ENCODE data around the gene MUL1. TPM values are rescaled to one million over a fixed set of nuclear protein-coding genes. Genes with fewer than 3 reads are reported as not detected.

Gene MUL1
- total and polyA plus RNA-seq, 10 donors, result 2.9 to 32.3 (median 21.1) TPM

DNA sequence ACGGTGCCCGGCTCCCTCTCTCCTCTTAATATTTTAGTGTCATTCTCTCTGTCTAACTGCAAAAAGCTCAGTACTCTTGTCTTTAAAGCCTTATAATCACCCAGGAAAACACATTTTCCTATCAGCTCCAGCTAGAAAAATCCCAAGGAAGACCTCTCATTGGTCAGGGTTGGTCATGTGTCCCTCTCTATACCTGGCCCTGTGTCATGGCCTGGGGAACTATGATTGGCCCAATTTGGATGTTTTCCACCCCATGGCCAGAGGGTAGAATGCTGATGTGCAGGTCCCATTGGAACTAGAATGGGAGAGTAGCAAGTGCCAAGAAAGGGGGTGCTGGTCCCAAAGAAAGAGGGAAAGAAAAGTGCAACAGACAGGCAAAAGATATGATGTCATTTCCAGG is 49.2 kb downstream of the MUL1 start:
- no peak for TF ChIP-seq POLR2AphosphoS5 (IDR thresholded peaks at IDR 0.05)
- no peak for TF ChIP-seq POLR2A (IDR thresholded peaks at IDR 0.05)
- TF ChIP-seq CTCF (IDR thresholded peaks at IDR 0.05 in 8 of 11, conservative IDR thresholded peaks at IDR 0.05 in 3 of 11), result no peak
- WGBS, 5 donors, result 83 to 96% (median 92%) methylated on average over 2 of the region's 2 CpGs

DNA sequence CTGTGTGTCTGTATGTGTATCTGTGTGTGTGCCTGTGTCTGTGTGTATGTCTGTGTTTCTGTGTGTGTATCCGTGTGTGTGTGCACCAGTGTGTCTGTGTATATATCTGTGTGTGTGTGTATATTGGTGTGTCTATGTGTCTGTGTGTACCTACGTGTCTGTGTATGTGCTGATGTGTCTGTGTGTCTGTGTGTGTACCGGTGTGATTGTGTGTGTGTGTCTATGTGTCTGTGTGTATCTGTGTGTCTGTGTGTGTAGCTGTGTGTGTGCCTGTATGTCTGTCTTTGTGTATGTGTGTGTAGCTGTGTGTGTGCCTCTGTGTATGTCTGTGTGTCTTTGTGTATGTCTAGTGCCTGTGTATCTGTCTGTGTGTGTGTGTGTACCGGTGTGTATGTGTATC is 53.9 kb downstream of the MUL1 start:
- no peaks in the 10 kb centered on the region for H3K36me3 ChIP-seq
- H3K27ac ChIP-seq, result no peak overlapping the region
- peaks cover 0 to 63% (median 2%) of the 10 kb centered on the region in 7 donors for H3K27me3 ChIP-seq (replicated peaks in 1 of 7)
- intact Hi-C loops (cut with DNase I; ENCODE audit: low total_unique reads), result no loop called here
- no peaks in the 10 kb centered on the region for H3K4me1 ChIP-seq
- no peaks in the 10 kb centered on the region for H3K9me3 ChIP-seq
- H3K4me3 ChIP-seq, result no peak overlapping the region
- DNase-seq, result peak; percentile 2
- no peak for TF ChIP-seq CTCF (IDR thresholded peaks at IDR 0.05 in 8 of 11, conservative IDR thresholded peaks at IDR 0.05 in 3 of 11)
- no peak for TF ChIP-seq POLR2AphosphoS5 (IDR thresholded peaks at IDR 0.05)
- no peak for TF ChIP-seq POLR2A (IDR thresholded peaks at IDR 0.05)
- WGBS, 5 donors, result 85 to 97% (median 91%) methylated on average over 4 of the region's 4 CpGs

More for the DNA sequence above, 49.2 kb downstream of the MUL1 start:
- Histone ChIP-seq H3K27ac (no peak overlapping the region), H3K4me3 (no peak overlapping the region), H3K9me3 (peaks cover 0 to 7% (median 0%) of the 10 kb centered on the region in 8 donors), H3K27me3 (replicated peaks in 1 of 7) (peaks cover 0 to 42% (median 5%) of the 10 kb centered on the region in 7 donors), H3K36me3 (no peaks in the 10 kb centered on the region), H3K4me1 (no peaks in the 10 kb centered on the region)
- DNase-seq, result no peak
- intact Hi-C loops (cut with DNase I; ENCODE audit: low total_unique reads), result no loop called here

- Histone ChIP-seq H3K9me3 (no peaks in the 10 kb centered on the region), H3K27me3 (replicated peaks in 1 of 7) (peaks cover 0 to 61% (median 3%) of the 10 kb centered on the region in 7 donors), H3K4me3 (no peak overlapping the region), H3K27ac (no peak overlapping the region), H3K4me1 (no peaks in the 10 kb centered on the region), H3K36me3 (no peaks in the 10 kb centered on the region)
- 68 to 79% (median 75%) methylated on average over 4 of the region's 4 CpGs for WGBS, 5 donors
- intact Hi-C loops (cut with DNase I; ENCODE audit: low total_unique reads), result no loop called here
- DNase-seq, result no peak
- TF ChIP-seq POLR2A (IDR thresholded peaks at IDR 0.05) (no peak), POLR2AphosphoS5 (IDR thresholded peaks at IDR 0.05) (no peak), CTCF (IDR thresholded peaks at IDR 0.05 in 8 of 11, conservative IDR thresholded peaks at IDR 0.05 in 3 of 11) (no peak)
Measured at GRCh38 chr1:20449735-20450311, 58.1 kb downstream of the MUL1 start.

Other genes with a start within 250 kb of the MUL1 start
- gene VWA5B1, start 217.3 kb downstream of the MUL1 start, total RNA-seq, result under 1 TPM in 1 of 7 donors, not detected in 6; 0.28 TPM
- not detected for gene VWA5B1, start 217.3 kb downstream of the MUL1 start, polyA plus RNA-seq
- 10 to 100 TPM in 5 of 7 donors, 1 to 10 TPM in 2; 6.7 to 17.2 (median 11.1) TPM for gene CAMK2N1, start 21.9 kb downstream of the MUL1 start, total RNA-seq
- gene CAMK2N1, start 21.9 kb downstream of the MUL1 start, polyA plus RNA-seq, result 1 to 10 TPM; 3.6 to 4.9 (median 4.5) TPM
- under 1 TPM; 0.27 to 0.97 (median 0.79) TPM for gene FAM43B, start 44.4 kb upstream of the MUL1 start, total RNA-seq
- under 1 TPM; 0.11 to 0.24 (median 0.22) TPM for gene FAM43B, start 44.4 kb upstream of the MUL1 start, polyA plus RNA-seq
- gene CDA, start 80.9 kb upstream of the MUL1 start, total RNA-seq, result 10 to 100 TPM in 6 of 7 donors, 1 to 10 TPM in 1; 8.5 to 47.2 (median 18.6) TPM
- 10 to 100 TPM in 1 of 3 donors, 1 to 10 TPM in 2; 4.2 to 18.0 (median 6.0) TPM for gene CDA, start 80.9 kb upstream of the MUL1 start, polyA plus RNA-seq
- gene PINK1, start 125.3 kb upstream of the MUL1 start, total RNA-seq, result 10 to 100 TPM; 34.3 to 73.4 (median 52.9) TPM
- 10 to 100 TPM; 20.3 to 42.8 (median 23.3) TPM for gene PINK1, start 125.3 kb upstream of the MUL1 start, polyA plus RNA-seq
- gene DDOST, start 153.2 kb upstream of the MUL1 start, total RNA-seq, result 100 to 1,000 TPM; 121 to 194 (median 163) TPM
- gene DDOST, start 153.2 kb upstream of the MUL1 start, polyA plus RNA-seq, result 100 to 1,000 TPM; 107 to 139 (median 114) TPM
- 10 to 100 TPM; 15.4 to 82.2 (median 57.6) TPM for gene KIF17, start 209.9 kb upstream of the MUL1 start, total RNA-seq
- gene KIF17, start 209.9 kb upstream of the MUL1 start, polyA plus RNA-seq, result 10 to 100 TPM in 1 of 3 donors, 1 to 10 TPM in 2; 8.3 to 41.4 (median 8.7) TPM
- gene SH2D5, start 224.6 kb upstream of the MUL1 start, total RNA-seq, result under 1 TPM in 2 of 7 donors, not detected in 5; 0.10 to 0.22 TPM
- under 1 TPM; 0.02 to 0.05 (median 0.03) TPM for gene SH2D5, start 224.6 kb upstream of the MUL1 start, polyA plus RNA-seq